ENCODE measurements around the gene PPP3CA.

PPP3CA gene

DNA sequence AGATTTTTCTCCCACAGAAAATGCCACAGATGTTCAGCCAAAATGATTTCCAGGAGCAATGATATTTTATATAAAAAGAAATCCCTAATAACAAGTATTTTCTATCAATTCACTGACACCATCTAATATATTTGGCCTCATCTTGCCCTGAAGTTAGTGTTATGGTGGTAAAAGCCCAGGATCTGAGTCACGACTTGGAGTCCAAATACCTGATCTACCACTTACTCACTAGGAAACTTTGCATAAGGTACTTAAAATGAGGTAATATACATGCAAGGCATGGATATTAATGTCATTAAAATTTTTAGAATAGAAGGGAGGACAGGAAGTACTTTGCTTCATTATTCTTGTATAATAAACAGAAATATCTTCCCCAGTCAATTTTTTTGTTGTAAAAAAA, 16.3 kb downstream of the PPP3CA start:
- DNase-seq (ENCODE audit: low spot score), result no peak

DNA sequence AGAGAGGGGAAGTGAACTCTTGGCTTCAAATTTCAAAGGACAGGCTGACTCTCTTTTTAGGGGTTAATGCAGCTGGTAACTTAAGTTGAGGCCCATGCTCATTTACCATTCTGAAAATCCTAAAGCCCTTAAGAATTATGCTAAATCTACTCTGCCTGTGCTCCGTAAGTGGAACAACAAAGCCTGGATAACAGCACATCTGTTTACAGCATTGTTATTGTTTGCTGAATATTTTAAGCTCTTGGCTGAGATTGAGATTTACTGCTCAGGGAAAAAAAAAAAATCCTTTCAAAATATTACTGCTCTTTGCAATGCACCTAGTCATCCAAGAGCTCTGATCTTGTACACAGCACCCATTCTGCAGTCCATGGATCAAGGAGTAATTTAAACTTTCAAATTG, 17.7 kb downstream of the PPP3CA start:
- no peak for DNase-seq (ENCODE audit: low spot score)

- DNase-seq (ENCODE audit: low spot score), result no peak
These were observed 19.2 kb downstream of the PPP3CA start for GRCh38 chr4:101328063-101328602.

DNA sequence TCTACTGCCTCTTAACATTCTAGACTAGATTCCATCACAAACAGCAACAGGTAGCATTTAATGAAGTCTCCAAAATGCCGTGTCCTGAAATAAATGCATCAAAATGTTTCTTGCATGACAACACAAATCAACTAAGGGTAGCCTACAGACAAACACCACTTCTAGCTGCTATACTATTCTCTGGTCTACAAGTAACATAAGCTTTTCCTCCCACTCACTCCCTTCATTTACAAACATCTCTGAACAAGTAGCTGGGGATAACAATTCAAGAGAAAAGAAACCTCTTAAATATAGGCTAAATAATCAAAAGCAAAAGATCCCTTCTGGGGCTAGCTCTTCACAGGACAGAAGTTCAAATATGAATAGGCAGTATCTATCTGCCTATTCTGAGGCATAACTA, 20.8 kb downstream of the PPP3CA start:
- DNase-seq (ENCODE audit: low spot score), result no peak

DNA sequence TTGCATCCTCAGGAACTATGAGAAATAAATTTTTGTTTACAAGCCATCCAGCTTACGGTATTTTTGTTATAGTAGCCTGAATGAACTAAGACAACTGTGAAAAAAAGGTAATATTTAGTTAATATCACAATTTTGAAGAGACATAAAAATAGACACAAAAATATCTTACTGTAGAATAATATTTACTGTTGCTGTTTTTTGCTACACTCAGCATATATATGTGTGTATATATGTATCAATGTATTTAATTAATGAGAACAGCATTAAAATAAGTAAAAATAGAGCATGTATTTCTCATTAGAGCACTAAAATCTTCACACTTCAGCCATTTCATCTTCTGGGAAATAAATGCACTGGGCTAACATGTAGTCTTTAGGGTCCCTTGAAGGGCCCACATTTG, 24.6 kb downstream of the PPP3CA start:
- DNase-seq (ENCODE audit: low spot score), result no peak

DNA sequence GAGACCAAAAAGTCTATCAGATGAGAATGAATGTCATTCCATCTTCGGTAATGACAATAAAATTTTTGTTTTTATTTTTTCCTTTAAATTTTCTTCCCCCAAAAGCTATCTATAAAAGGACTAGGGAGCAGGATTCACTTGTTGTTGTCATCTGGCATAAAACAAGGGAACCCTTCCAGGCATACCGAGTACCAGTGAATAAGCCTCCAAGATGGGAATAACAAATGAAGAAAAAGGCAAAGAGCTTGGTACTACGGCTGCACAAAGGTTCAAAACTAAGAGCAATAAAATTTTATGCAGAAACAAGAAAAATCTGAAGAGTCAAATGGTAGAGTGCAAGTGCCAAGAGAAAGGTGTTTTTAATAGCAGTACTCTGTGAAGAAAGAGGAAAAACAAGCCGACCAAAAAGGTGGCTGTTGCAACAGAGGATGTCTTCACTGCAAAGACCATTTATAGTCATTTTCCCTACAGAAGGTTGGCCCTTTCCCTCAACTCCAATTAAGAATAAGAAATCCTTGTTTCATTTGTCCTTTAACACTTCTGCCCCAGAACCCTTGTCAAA, 25.8 kb downstream of the PPP3CA start:
- no peak for DNase-seq (ENCODE audit: low spot score)

DNA sequence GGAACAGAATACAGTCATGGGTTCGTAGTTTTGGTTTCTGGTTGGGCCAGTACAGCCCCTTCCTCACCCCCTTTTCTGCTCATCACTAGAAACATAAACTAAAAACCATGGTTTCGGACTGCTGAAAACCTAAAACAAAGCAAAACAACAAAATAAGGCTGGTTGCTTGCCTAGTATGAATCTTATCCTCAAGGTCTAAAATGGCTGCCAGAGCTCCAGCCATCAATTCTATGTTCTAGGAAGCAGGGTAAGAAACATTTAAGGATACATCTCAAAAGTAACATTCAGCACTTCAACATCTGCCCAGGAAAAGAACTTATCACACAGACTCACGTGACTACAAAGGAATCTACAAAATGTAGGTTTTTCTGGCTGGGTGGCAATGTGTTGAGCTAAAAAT, 31.5 kb downstream of the PPP3CA start:
- DNase-seq (ENCODE audit: low spot score), result no peak

GRCh38 chr4:101315041-101315440, 32.3 kb downstream of the PPP3CA start:
- DNase-seq (ENCODE audit: low spot score), result no peak

DNA sequence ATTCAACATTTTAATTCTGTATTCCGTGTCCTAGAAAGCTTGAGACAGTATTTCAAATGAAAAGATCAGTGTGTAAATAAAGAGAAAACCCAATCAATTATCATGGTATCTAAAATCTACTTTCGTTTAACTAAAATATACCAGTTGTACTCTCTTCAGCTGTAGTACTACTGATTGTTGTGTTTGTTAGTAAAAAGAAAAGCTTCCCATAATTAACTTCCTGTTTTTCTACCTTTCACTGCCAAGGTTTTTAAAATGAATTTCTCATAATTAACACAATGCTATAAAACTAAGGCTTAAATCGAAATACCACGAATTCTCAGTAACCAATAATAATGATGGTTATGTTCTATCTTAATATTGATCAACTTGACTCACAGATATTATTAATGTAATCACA, 37.4 kb downstream of the PPP3CA start:
- DNase-seq (ENCODE audit: low spot score), result no peak

- DNase-seq (ENCODE audit: low spot score), result no peak
These were observed 39.4 kb downstream of the PPP3CA start for GRCh38 chr4:101307899-101308298.

DNA sequence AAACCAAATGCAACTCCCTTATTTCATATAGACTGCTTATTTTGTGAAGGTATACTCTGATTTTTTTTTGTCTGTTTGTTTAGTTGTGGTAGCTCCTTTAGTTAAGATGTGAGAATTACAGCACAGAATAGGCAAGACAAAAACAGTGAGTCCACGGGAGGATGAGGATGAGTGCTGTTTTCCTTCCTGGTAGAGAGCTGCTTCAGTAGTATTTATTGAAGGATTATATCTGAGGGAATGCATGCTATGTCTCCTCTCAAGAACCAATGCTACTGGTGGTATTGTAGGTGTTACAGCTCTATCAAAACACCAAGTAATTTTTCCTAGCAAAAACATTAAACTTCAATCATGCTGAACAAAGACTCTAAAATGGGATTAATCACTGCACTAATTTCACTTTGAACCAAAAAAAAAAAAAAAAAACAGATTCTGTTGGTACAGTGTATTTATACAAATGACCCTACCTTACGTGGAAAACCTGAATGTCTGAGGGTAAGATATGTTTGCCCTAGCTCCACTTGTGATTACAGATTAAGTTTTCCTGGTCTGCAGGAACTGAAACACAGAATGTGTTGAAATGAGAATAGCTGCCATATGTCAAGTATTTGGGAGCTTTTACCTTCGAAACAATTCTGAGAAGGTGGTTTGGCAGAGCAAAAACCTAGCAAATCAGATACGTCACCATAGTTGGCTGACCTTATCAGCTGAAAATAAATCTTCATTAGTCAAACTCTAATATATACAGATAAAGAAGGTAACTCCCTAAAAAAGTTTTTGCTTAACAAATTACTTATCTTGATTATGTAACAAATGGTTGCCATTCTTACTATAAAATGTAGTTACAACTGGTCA, 40.3 kb downstream of the PPP3CA start:
- no peak for DNase-seq (ENCODE audit: low spot score)

- no peak for DNase-seq (ENCODE audit: low spot score)
These were observed 41.1 kb downstream of the PPP3CA start for GRCh38 chr4:101306225-101306624.

GRCh38 chr4:101304916-101305315, 42.4 kb downstream of the PPP3CA start:
- no peak for DNase-seq (ENCODE audit: low spot score)

DNA sequence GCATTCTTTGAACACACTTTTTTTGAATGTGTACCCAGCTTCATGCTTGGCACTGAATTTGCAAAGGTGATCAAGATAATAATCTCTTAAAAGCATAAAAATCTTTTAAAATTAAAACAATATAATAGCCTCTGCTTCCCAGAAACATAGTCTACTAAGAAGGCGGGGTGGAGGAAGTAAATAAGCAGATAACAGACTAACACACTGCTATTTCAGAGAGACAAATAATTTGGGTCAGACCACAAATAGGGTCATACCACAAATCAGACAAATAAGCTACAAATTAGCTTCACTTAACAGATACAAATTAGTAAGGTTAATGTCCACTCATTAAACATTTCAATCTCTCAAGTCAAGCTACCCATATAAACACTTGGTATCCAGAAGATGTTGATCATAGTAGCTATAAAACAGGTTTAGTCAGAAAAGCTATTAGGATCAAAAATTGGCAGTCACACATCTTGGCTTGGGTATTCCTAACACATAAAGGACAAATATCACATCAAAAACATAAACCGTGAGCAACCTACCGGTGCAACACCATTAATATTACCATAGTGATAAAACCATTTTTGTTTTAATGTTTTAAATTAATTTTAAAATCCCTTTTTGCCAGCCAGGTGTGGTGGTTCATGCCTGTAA, 47.3 kb downstream of the PPP3CA start:
- no peak for DNase-seq (ENCODE audit: low spot score)

DNA sequence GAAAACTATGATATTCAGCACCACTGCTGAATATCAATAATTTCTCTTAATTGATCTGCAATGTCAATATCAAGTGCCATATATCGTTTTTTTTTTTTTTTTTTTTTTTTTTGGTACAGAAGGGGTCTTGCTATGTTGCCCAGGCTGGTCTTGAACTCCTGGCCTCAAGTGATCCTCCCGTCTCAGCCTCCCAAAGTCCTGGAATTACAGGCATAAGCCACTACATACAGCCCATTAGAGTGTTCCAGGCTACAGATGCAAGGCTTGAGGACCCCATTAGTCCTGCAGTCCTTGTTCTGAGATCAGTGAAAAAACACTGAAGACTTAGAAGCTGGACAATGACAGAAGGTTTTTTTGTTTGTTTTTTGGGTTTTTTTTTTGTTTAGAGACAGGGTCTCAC, 48.3 kb downstream of the PPP3CA start:
- DNase-seq (ENCODE audit: low spot score), result no peak

- no peak for DNase-seq (ENCODE audit: low spot score)
These were observed 51.6 kb downstream of the PPP3CA start for GRCh38 chr4:101295691-101296090.

GRCh38 chr4:101294597-101294996, 52.7 kb downstream of the PPP3CA start:
- DNase-seq (ENCODE audit: low spot score), result no peak

DNA sequence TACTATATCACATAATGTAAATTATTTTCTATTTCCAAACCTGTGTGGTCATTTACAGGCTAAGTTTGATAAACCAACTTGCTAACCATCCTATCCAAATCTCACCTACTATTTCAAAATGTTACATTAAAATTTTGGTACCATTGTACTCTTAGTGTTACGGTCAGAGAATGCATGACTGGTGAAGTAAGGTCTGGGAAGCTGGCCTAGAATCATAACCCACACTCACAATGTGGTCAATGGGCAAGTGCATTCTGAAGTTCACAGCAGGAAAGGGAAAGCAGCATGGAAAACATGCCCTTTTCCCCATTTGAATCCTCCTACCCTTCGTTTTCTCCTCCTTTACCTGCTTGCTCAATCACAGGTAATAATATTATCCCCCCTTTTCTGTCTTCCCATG, 54.4 kb downstream of the PPP3CA start:
- no peak for DNase-seq (ENCODE audit: low spot score)

DNA sequence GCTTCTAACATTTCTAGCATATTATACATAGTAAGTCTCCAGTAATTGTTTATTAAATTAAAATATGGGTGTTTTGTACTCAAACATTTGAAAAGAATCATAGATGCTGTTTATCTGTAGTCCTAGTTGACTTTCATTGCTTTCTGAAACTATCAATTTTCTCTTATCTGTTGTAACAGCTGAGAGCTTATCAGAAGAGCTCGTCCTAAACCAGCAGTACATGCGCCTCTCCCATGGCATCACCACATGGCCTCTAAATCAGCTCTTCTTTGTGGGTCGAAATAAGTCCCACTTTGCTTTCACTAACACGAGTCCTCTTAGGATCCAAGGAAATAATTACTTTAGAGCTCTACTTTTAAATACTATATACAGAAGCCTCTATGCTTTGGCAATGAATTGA, 55.1 kb downstream of the PPP3CA start:
- no peak for DNase-seq (ENCODE audit: low spot score)

DNA sequence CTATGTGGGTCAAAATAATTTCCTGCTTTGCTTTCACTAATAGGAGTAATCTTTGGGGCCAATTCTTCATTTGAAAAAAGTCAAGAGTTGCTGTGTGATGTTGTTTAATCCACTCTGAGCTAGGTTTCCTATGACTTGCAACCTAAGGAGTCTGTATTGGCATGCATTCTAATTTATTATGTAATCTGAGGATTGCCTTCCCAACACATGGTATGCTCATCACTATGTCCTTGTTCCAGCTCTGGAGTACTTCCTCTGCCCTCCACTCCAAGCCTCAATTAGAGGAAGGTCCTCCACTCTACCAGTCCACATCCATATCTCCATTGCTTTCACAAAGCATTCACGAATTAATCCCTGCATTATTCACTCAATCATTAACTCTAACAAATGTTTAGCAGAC, 56.1 kb downstream of the PPP3CA start:
- no peak for DNase-seq (ENCODE audit: low spot score)

- DNase-seq (ENCODE audit: low spot score), result no peak
These were observed 56.7 kb downstream of the PPP3CA start for GRCh38 chr4:101290654-101291053.

- DNase-seq (ENCODE audit: low spot score), result no peak
These were observed 58.0 kb downstream of the PPP3CA start for GRCh38 chr4:101289306-101289705.

All from ecto neural progenitor cell (in vitro differentiated cells).